GM12874 (cell line): ENCODE measurements around the gene RNASE4.

Experiments used
- TF ChIP-seq, protein P1 (sequence below): IDR thresholded peaks from 2 replicates; pipeline ENCODE4 v1.5.1; 2011; ENCODE audit warnings: low read depth, mild to moderate bottlenecking, control low read depth, low read length, moderate library complexity; ENCODE audit not compliant: insufficient read depth

Gene RNASE4

DNA sequence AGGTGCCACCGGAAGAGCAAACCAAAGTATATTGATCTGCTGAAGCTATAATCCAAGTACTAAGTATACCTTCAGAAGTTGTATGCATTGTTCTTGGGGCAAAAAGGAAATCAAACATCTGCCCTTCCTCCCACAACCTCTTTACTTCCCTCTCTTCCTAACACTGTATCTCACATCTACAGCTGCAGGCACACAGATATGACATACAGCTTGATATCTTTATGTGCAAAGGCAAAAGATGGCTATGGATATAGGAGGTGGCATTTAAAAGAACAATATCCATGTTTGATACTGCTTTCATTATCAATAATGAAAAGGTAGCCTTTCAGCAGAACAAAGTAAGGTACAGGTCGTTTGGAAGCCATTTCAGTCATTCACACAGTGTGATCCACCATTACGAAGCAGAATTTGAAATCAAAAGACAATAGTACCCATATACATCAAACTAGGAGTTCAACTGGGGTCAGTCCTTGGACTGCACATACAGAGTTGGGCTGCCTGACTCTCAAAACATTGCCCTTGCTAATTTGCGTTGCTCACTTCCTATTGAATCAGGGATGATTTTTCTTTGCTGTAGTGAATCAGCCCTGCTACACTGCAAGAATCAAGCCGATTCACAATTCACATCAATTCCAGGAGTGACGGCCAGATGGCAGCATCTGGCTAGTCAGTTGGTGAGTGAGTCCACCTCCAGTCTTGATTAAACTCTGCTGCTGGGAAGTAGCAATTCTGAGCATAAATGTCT, 13.1 kb downstream of the RNASE4 start:
- TF ChIP-seq, protein P1, sequence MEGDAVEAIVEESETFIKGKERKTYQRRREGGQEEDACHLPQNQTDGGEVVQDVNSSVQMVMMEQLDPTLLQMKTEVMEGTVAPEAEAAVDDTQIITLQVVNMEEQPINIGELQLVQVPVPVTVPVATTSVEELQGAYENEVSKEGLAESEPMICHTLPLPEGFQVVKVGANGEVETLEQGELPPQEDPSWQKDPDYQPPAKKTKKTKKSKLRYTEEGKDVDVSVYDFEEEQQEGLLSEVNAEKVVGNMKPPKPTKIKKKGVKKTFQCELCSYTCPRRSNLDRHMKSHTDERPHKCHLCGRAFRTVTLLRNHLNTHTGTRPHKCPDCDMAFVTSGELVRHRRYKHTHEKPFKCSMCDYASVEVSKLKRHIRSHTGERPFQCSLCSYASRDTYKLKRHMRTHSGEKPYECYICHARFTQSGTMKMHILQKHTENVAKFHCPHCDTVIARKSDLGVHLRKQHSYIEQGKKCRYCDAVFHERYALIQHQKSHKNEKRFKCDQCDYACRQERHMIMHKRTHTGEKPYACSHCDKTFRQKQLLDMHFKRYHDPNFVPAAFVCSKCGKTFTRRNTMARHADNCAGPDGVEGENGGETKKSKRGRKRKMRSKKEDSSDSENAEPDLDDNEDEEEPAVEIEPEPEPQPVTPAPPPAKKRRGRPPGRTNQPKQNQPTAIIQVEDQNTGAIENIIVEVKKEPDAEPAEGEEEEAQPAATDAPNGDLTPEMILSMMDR: peak; percentile 71

- TF ChIP-seq, protein P1: no peak
These were observed 13.6 kb downstream of the RNASE4 start for GRCh38 chr14:20698018-20698329.

- TF ChIP-seq, protein P1: no peak
These were observed 14.6 kb downstream of the RNASE4 start for GRCh38 chr14:20698934-20699333.

- TF ChIP-seq, protein P1: no peak
These were observed 15.6 kb downstream of the RNASE4 start for GRCh38 chr14:20699931-20700330.

- TF ChIP-seq, protein P1: no peak
These were observed 22.4 kb downstream of the RNASE4 start for GRCh38 chr14:20706657-20707355.

GRCh38 chr14:20707622-20708021, 23.3 kb downstream of the RNASE4 start:
- TF ChIP-seq, protein P1: no peak

- TF ChIP-seq, protein P1: no peak
These were observed 26.9 kb downstream of the RNASE4 start for GRCh38 chr14:20711261-20711660.
